Measurements from ENCODE around the gene ZNG1B.
"Not testable (repeated sequence)": the region's sequence is repeated elsewhere in the genome, so short reads cannot be mapped to it uniquely, and the experiment has no call there.

The ZNG1B gene

DNA sequence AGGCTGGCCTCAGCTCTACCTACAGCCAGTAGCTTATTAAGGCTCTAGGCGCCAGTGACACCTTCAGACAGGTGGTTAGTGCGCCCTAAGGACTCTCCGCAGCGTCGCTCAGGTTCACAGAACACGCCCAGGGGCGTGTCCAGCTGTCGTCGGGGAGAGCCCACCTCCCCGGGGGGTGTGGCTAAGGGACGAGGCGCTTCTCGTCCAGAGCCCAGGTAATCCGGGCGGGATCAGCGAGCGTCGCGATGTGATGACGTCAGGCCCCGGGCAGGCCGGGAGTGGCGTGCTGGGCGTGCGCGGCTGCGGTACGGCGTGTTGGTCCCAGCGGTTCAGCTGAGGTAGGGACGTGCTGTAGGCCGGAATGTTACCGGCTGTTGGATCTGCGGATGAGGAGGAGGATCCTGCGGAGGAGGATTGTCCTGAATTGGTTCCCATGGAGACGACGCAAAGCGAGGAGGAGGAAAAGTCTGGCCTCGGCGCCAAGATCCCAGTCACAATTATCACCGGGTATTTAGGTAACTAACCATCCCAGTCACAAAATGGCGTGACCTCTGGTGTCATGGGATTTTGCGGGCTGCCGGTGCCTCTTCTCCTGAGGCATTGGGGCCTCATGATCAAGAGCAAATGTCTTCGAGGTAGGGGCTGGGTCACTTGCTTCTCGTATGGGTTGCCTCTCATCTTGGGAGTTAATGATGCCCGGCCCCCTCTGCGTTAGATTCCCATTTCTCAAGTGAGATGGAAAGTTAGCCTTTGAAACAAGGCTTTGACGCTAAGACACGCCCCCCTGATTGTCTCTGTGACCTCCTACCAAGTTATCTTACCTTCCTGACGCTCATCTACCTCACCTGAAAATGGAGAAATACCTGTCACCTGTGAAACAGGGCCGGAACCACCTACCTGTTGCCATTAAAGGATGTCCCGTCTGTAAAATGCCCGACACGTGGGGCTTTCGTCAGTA lies at the start of gene ZNG1B:
Gene ZNG1B, plus strand, starts transcription at position 184 of the 958 bp plus-strand sequence. Its CDS starts 178 bp downstream, at position 362.
- DNase-seq, result peak; percentile 7

GRCh38 chr2:113390124-113390849 lies 47.2 kb upstream of the ZNG1B start:
- DNase-seq, result peak; percentile 76

- no peak for DNase-seq
Measured at GRCh38 chr2:113391073-113391472, 46.4 kb upstream of the ZNG1B start.

GRCh38 chr2:113406114-113406513 lies 31.4 kb upstream of the ZNG1B start:
- no peak for DNase-seq

GRCh38 chr2:113407446-113408099 lies 29.9 kb upstream of the ZNG1B start:
- no peak for DNase-seq

- DNase-seq, result not testable (repeated sequence)
Measured at GRCh38 chr2:113411725-113412352, 25.7 kb upstream of the ZNG1B start.

DNA sequence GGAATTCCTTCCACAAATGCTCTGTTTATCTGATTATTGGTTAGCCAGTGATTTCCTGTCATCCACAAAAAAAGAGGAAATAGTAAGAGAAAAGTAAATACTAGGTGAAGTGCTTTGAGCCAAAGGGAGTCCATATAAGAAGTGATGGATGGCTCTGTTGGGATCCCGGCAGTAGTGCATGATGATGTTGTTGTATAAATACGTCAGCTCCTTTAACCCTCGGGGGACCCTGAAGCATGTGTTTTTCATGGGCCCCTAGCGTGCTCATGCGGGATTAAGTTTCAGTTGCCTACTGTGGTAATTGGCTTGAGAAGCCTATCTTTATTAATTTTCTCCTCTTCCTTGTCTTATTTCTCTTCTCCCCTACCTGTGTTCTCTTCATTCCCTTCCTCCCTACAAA lies 24.7 kb upstream of the ZNG1B start:
- not testable (repeated sequence) for DNase-seq

- DNase-seq, result not testable (repeated sequence)
Measured at GRCh38 chr2:113431773-113432172, 5.7 kb upstream of the ZNG1B start.

GRCh38 chr2:113433468-113433867 lies 4.0 kb upstream of the ZNG1B start:
- not testable (repeated sequence) for DNase-seq

DNA sequence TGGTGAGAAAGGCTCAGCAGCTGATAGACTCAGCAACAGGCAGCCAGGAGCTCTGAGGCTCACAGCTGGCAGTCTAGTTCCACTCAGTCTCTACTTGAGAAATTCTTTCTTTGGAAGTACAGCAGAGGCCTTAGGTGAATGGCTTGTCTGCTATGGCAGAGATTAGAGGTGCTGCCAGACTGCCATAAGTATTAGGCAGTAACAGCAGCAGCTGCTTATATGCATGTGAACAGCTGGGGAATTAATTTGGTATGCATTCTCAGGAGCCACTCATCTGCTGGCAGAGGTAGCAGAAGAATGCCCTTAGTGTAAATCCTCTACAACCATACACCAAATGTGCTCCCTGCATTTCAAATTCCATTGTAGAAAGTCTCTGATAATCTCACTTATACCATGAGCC lies 28.3 kb downstream of the ZNG1B start:
- DNase-seq, result not testable (repeated sequence)

GRCh38 chr2:113476688-113477368 lies 39.3 kb downstream of the ZNG1B start:
- not testable (repeated sequence) for DNase-seq

GRCh38 chr2:113496527-113496926 lies 59.0 kb downstream of the ZNG1B start:
- DNase-seq, result not testable (repeated sequence)

DNA sequence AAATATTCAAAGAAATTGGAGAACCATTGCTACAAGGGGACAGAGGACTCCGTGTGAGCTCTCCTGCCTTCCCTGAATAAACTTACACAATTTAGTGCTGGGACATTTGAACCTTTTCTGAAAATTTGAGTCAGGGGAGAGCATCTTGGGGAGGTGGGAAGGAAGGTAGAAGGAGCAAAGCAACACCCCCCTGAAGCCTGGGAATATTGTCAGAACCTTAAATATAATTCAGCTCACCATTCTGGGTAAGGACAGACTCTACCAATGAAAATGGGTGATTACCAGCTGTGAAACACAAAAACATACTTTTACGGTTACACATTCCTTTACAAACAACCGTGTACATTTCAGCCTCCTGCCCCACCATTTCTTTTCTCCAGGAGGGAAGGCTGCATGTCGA lies 60.9 kb downstream of the ZNG1B start, which contains the start of gene FOXD4L1:
Gene FOXD4L1, plus strand, starts transcription at position 301 of the 400 bp plus-strand sequence. CDS start 592 bp downstream, outside the sequence.
- not testable (repeated sequence) for DNase-seq

- DNase-seq, result peak; percentile 9
Measured at GRCh38 chr2:113499019-113499885, 61.8 kb downstream of the ZNG1B start.

DNA sequence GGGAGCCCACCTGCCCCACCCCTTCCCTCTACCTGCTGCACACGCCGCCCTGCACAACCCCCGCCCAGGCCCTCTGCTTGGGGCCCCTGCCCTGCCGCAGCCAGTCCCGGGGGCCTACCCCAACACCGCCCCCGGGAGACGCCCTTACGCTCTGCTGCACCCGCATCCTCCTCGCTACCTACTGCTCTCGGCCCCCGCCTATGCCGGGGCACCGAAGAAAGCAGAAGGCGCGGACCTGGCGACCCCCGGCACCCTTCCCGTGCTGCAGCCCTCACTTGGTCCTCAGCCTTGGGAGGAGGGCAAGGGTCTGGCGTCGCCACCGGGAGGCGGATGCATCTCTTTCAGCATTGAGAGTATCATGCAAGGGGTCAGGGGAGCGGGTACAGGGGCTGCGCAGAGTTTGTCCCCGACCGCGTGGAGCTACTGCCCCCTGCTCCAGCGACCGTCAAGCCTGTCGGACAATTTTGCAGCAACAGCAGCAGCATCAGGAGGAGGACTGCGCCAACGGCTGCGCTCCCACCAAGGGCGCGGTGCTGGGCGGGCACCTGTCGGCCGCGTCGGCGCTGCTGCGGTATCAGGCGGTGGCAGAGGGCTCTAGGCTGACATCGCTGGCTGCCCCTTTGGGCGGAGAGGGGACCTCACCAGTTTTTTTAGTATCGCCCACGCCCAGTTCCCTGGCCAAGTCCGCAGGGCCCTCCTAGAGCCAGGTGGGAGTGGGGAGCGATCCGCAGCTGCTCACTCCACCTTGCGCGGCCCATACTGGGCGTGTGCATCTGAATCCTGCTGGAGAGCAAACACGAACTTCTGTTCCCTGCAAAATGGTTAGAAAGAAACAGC lies 62.6 kb downstream of the ZNG1B start:
- DNase-seq, result peak; percentile 4

DNA sequence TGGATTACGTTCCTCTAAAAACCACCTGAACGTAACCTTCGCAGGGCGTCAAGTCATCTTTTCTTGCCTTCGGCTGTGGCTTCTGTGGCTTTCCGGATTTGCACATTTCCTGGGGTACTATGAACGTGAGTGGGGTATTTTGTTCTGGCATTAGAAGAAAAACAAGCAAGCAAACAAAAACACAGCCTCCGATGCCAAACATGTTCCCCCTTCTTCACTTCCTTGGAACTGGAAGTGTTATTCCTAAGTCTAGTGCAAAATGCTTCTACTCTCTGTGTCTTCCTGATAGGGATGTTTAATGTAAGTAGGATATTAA lies 63.2 kb downstream of the ZNG1B start:
- DNase-seq, result peak; percentile 9

- DNase-seq, result peak; percentile 41
Measured at GRCh38 chr2:113502216-113503093, 65.0 kb downstream of the ZNG1B start.

DNA sequence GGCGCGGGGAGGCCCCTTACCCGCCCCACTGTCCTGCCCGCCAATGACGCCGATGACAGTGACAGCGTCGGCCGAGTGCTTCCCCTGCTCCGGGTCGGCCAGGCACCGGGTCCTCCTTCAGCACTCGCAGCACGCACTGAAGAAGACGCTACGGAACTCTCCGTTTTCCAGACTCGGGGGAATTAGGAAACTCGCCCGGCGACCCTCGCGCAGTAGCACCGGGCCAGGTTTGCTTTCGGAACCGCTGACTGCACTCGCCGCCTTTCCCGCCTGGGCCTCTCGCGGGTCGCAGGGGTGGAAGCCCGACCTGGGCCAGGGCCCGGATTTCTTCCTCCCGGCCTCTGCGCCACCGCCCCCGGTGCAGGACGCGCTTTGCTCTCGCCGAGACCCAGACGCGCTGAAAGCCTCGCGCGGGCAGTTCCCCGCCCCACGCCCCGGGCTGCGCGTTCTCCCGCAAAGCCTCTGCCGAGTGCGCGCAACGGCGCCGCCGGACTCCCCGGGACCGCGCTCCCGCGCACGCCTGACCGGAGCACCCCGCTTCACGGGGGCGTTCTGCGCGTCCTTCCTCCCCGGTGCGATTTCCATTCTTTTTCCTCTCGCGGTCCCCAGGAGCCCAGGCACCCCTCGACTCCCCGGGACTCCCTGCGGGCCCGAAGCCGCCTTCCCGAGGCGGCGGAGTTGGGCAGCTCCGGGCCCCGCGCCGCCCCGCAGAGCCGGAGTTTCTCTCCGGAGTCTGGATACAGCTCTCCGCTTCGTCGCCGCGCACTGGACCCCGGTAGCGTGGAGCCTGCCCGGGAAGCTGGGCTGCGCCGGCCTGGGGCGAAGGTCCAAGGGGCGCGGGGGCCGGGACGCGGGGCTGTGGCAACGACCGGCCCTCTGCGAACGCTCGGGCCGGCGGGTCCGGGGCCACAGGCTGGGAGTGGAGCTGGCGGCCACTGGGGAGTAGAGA lies 65.9 kb downstream of the ZNG1B start:
- DNase-seq, result peak; percentile 80
